HEK293 (cell line): ENCODE measurements around the gene PCCA.

Experiments
- CTCF ChIA-PET: fragments of 350-600 bp; formaldehyde crosslinking; extraction: SDS; loops from one replicate; lab custom pipeline; 2021; ENCODE audit warnings: antibody characterized with exemption; lab: Yijun Ruan, JAX
- POLR2A ChIA-PET: fragments of 300-600 bp; formaldehyde crosslinking; extraction: SDS; loops from one replicate; lab custom pipeline; 2020; ENCODE audit warnings: antibody characterized with exemption, inconsistent platforms; lab: Yijun Ruan, JAX
- H3K27ac ChIP-seq: fragments of 200-500 bp; sonication (Bioruptor generic); 2 replicates; pipeline ENCODE4 v1.5.1; 2014; ENCODE audit warnings: low read depth, low read length, control low read depth, inconsistent platforms; ENCODE audit errors: extremely low read depth
- H3K36me3 ChIP-seq, 2 experiments: fragments of 200-500 bp in 1 of 2; sonication (Bioruptor generic) in 1 of 2; 1 replicate in 1 of 2; 2 replicates in 1 of 2; pipeline ENCODE4 v1.5.1; 2014 to 2017; ENCODE audit warnings: inconsistent platforms in 2 of 2, low read length in 2 of 2; ENCODE audit not compliant: control insufficient read depth in 2 of 2, insufficient read depth in 1 of 2
- H3K4me1 ChIP-seq: fragments of 200-500 bp; sonication (Bioruptor generic); 2 replicates; pipeline ENCODE4 v1.5.1; 2014; ENCODE audit warnings: mild to moderate bottlenecking, low read length, inconsistent platforms; ENCODE audit not compliant: control insufficient read depth, insufficient read depth
- H3K4me3 ChIP-seq: 2 replicates; pipeline ENCODE4 v1.5.1; 2011; ENCODE audit warnings: low read depth, mild to moderate bottlenecking, control low read depth, low read length, moderate library complexity
- H3K9me3 ChIP-seq: fragments of 200-500 bp; sonication (Bioruptor generic); 2 replicates; pipeline ENCODE4 v1.5.1; 2014; ENCODE audit warnings: low read depth, low read length, inconsistent platforms; ENCODE audit not compliant: control insufficient read depth, insufficient read depth
- GFI1B ChIP-seq: fragments of 450-650 bp; formaldehyde crosslinking; IDR thresholded peaks from 2 replicates; pipeline ENCODE4 v1.5.1; 2016; ENCODE audit warnings: missing biosample characterization, missing genetic modification characterization
- MEIS1 ChIP-seq: sonication (generic); formaldehyde crosslinking; IDR thresholded peaks from 2 replicates; pipeline ENCODE4 v1.8.1; 2022; ENCODE audit warnings: missing genetic modification reagents, mild to moderate bottlenecking, borderline replicate concordance
- YY2 ChIP-seq: fragments of 450-650 bp; formaldehyde crosslinking; IDR thresholded peaks from 2 replicates; pipeline ENCODE4 v1.5.1; 2016; ENCODE audit warnings: missing biosample characterization, missing genetic modification characterization
- ZBTB20 ChIP-seq: fragments of 450-650 bp; formaldehyde crosslinking; IDR thresholded peaks from 2 replicates; pipeline ENCODE4 v1.5.1; 2016; ENCODE audit warnings: missing biosample characterization, missing genetic modification characterization
- ZNF10 ChIP-seq: fragments of 450-650 bp; formaldehyde crosslinking; IDR thresholded peaks from 2 replicates; pipeline ENCODE4 v1.5.1; 2017; ENCODE audit warnings: missing biosample characterization, missing genetic modification characterization
- ZNF404 ChIP-seq: fragments of 450-650 bp; formaldehyde crosslinking; IDR thresholded peaks from 2 replicates; pipeline ENCODE4 v1.5.1; 2017; ENCODE audit warnings: missing biosample characterization, missing genetic modification characterization
- ZNF585B ChIP-seq: fragments of 450-650 bp; formaldehyde crosslinking; IDR thresholded peaks from 2 replicates; pipeline ENCODE4 v1.5.1; 2016; ENCODE audit warnings: missing biosample characterization, missing genetic modification characterization
- ZNF664 ChIP-seq: fragments of 450-650 bp; formaldehyde crosslinking; IDR thresholded peaks from 2 replicates; pipeline ENCODE4 v1.5.1; 2016; ENCODE audit warnings: missing biosample characterization, missing genetic modification characterization
- TF ChIP-seq, protein P1 (sequence below): fragments of 450-650 bp; formaldehyde crosslinking; IDR thresholded peaks from 2 replicates; pipeline ENCODE4 v1.5.1; 2016; ENCODE audit warnings: missing biosample characterization, missing genetic modification characterization
- TF ChIP-seq, protein P2 (sequence below): fragments of 450-650 bp; formaldehyde crosslinking; IDR thresholded peaks from 2 replicates; pipeline ENCODE4 v1.5.1; 2016; ENCODE audit warnings: missing biosample characterization, missing genetic modification characterization, borderline replicate concordance
- TF ChIP-seq, protein P3 (sequence below): fragments of 450-650 bp; formaldehyde crosslinking; IDR thresholded peaks from 2 replicates; pipeline ENCODE4 v1.5.1; 2016; ENCODE audit warnings: missing biosample characterization, missing genetic modification characterization
- TF ChIP-seq, protein P4 (sequence below): fragments of 450-650 bp; formaldehyde crosslinking; IDR thresholded peaks from 2 replicates; pipeline ENCODE4 v1.5.1; 2016; ENCODE audit warnings: missing biosample characterization, missing genetic modification characterization, borderline replicate concordance
- TF ChIP-seq, protein P5 (sequence below): IDR thresholded peaks from 2 replicates; pipeline ENCODE4 v1.6.1; 2011; ENCODE audit warnings: mild to moderate bottlenecking, low read depth, low read length, borderline replicate concordance

PCCA gene

DNA sequence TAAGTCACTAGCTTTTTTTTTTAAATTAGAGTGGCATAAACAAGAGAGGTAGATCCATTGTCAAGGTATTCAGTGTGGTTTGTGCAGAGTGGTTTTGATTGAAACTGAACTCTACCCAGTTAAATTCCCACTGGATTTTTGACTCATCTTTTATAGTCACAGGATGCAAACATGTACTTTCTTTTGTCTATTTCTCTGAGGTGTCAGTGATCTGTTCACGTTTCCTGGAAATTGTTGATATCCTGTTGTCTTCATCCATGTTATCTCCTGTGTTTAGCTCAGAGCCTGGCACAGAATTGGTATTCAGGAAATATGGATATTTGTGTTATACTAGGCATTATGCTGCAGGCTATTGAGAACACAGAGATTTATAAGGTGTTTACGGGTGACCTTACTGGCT is 119.7 kb downstream of the PCCA start:
- Histone ChIP-seq H3K4me3 (no peak overlapping the region), H3K27ac (no peak overlapping the region), H3K36me3 (no peaks in the 10 kb centered on the region), H3K4me1 (no peaks in the 10 kb centered on the region), H3K9me3 (no peaks in the 10 kb centered on the region)
- CTCF ChIA-PET, result interaction anchor here (0.6 kb wide), 1 partner anchor 165 kb away, joined by 4 read pairs; no protein-coding TSS in a partner anchor
- TF ChIP-seq MEIS1 (CRISPR knock-in tag) (no peak), ZBTB20 (tag by site-specific recombination) (no peak), YY2 (tag by site-specific recombination) (no peak), ZNF10 (no peak), ZNF664 (tag by site-specific recombination) (no peak), ZNF404 (tag by site-specific recombination) (no peak), GFI1B (tag by site-specific recombination) (no peak), ZNF585B (tag by site-specific recombination) (no peak)
- TF ChIP-seq, protein P1, sequence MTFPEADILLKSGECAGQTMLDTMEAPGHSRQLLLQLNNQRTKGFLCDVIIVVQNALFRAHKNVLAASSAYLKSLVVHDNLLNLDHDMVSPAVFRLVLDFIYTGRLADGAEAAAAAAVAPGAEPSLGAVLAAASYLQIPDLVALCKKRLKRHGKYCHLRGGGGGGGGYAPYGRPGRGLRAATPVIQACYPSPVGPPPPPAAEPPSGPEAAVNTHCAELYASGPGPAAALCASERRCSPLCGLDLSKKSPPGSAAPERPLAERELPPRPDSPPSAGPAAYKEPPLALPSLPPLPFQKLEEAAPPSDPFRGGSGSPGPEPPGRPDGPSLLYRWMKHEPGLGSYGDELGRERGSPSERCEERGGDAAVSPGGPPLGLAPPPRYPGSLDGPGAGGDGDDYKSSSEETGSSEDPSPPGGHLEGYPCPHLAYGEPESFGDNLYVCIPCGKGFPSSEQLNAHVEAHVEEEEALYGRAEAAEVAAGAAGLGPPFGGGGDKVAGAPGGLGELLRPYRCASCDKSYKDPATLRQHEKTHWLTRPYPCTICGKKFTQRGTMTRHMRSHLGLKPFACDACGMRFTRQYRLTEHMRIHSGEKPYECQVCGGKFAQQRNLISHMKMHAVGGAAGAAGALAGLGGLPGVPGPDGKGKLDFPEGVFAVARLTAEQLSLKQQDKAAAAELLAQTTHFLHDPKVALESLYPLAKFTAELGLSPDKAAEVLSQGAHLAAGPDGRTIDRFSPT (tag by site-specific recombination), result no peak
- TF ChIP-seq, protein P2, sequence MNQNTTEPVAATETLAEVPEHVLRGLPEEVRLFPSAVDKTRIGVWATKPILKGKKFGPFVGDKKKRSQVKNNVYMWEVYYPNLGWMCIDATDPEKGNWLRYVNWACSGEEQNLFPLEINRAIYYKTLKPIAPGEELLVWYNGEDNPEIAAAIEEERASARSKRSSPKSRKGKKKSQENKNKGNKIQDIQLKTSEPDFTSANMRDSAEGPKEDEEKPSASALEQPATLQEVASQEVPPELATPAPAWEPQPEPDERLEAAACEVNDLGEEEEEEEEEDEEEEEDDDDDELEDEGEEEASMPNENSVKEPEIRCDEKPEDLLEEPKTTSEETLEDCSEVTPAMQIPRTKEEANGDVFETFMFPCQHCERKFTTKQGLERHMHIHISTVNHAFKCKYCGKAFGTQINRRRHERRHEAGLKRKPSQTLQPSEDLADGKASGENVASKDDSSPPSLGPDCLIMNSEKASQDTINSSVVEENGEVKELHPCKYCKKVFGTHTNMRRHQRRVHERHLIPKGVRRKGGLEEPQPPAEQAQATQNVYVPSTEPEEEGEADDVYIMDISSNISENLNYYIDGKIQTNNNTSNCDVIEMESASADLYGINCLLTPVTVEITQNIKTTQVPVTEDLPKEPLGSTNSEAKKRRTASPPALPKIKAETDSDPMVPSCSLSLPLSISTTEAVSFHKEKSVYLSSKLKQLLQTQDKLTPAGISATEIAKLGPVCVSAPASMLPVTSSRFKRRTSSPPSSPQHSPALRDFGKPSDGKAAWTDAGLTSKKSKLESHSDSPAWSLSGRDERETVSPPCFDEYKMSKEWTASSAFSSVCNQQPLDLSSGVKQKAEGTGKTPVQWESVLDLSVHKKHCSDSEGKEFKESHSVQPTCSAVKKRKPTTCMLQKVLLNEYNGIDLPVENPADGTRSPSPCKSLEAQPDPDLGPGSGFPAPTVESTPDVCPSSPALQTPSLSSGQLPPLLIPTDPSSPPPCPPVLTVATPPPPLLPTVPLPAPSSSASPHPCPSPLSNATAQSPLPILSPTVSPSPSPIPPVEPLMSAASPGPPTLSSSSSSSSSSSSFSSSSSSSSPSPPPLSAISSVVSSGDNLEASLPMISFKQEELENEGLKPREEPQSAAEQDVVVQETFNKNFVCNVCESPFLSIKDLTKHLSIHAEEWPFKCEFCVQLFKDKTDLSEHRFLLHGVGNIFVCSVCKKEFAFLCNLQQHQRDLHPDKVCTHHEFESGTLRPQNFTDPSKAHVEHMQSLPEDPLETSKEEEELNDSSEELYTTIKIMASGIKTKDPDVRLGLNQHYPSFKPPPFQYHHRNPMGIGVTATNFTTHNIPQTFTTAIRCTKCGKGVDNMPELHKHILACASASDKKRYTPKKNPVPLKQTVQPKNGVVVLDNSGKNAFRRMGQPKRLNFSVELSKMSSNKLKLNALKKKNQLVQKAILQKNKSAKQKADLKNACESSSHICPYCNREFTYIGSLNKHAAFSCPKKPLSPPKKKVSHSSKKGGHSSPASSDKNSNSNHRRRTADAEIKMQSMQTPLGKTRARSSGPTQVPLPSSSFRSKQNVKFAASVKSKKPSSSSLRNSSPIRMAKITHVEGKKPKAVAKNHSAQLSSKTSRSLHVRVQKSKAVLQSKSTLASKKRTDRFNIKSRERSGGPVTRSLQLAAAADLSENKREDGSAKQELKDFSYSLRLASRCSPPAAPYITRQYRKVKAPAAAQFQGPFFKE, result no peak
- TF ChIP-seq, protein P3, sequence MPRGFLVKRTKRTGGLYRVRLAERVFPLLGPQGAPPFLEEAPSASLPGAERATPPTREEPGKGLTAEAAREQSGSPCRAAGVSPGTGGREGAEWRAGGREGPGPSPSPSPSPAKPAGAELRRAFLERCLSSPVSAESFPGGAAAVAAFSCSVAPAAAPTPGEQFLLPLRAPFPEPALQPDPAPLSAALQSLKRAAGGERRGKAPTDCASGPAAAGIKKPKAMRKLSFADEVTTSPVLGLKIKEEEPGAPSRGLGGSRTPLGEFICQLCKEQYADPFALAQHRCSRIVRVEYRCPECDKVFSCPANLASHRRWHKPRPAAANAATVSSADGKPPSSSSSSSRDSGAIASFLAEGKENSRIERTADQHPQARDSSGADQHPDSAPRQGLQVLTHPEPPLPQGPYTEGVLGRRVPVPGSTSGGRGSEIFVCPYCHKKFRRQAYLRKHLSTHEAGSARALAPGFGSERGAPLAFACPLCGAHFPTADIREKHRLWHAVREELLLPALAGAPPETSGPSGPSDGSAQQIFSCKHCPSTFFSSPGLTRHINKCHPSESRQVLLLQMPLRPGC (tag by site-specific recombination), result no peak
- TF ChIP-seq, protein P4, sequence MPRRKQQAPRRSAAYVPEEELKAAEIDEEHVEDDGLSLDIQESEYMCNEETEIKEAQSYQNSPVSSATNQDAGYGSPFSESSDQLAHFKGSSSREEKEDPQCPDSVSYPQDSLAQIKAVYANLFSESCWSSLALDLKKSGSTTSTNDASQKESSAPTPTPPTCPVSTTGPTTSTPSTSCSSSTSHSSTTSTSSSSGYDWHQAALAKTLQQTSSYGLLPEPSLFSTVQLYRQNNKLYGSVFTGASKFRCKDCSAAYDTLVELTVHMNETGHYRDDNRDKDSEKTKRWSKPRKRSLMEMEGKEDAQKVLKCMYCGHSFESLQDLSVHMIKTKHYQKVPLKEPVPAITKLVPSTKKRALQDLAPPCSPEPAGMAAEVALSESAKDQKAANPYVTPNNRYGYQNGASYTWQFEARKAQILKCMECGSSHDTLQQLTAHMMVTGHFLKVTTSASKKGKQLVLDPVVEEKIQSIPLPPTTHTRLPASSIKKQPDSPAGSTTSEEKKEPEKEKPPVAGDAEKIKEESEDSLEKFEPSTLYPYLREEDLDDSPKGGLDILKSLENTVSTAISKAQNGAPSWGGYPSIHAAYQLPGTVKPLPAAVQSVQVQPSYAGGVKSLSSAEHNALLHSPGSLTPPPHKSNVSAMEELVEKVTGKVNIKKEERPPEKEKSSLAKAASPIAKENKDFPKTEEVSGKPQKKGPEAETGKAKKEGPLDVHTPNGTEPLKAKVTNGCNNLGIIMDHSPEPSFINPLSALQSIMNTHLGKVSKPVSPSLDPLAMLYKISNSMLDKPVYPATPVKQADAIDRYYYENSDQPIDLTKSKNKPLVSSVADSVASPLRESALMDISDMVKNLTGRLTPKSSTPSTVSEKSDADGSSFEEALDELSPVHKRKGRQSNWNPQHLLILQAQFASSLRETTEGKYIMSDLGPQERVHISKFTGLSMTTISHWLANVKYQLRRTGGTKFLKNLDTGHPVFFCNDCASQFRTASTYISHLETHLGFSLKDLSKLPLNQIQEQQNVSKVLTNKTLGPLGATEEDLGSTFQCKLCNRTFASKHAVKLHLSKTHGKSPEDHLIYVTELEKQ, result no peak
- TF ChIP-seq, protein P5, sequence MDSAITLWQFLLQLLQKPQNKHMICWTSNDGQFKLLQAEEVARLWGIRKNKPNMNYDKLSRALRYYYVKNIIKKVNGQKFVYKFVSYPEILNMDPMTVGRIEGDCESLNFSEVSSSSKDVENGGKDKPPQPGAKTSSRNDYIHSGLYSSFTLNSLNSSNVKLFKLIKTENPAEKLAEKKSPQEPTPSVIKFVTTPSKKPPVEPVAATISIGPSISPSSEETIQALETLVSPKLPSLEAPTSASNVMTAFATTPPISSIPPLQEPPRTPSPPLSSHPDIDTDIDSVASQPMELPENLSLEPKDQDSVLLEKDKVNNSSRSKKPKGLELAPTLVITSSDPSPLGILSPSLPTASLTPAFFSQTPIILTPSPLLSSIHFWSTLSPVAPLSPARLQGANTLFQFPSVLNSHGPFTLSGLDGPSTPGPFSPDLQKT, result no peak
- POLR2A ChIA-PET, result no interaction called here
